Stimulated activated naive CD4-positive, alpha-beta T cell (primary cell): ENCODE measurements around the gene MAST4.
"Not testable (repeated sequence)": the region's sequence is repeated elsewhere in the genome, so short reads cannot be mapped to it uniquely, and the experiment has no call there.

Experiments
- DNase-seq, 6 experiments: peaks; one replicate each; lab custom pipeline; 2025; lab: John Stamatoyannopoulos, UW

MAST4 gene

DNA sequence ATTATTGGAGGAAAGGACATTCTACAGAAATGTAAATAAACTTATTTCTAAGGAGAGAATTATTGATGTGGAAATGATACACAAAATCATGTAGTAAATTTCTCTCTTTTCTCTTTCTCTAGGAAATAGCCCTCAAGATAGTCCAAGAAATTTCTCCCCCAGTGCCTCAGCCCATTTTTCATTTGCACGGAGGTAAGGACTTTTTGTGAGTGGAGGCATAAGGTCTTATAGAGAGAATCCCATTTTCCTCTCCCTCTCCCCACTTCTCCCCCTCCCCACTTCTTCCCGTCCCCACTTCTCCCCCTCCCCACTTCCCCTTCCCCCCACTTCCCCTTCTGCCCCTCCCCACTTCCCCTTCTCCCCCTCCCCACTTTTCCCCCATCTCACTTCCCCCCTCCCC, 493.8 kb downstream of the MAST4 start:
- DNase-seq, result no peak

DNA sequence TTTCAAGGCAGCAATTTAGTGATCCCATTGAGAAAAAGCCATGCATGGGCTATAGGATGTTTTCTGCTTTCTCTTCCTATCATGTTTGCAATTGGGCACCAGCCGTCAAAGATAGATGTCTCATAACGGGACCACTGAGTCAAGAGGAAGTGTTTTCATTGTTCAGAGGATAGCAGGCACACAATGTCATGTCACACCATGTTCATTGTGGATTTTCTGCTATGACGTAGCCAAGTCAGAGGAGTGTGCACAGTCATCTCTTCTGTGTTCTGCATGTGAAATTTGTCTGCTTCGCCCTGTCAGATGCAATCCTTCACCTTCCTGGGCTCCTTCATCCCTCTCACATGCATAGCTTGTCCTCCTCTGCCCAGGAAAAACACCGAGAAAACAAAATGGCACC, 494.4 kb downstream of the MAST4 start:
- DNase-seq, result no peak

DNA sequence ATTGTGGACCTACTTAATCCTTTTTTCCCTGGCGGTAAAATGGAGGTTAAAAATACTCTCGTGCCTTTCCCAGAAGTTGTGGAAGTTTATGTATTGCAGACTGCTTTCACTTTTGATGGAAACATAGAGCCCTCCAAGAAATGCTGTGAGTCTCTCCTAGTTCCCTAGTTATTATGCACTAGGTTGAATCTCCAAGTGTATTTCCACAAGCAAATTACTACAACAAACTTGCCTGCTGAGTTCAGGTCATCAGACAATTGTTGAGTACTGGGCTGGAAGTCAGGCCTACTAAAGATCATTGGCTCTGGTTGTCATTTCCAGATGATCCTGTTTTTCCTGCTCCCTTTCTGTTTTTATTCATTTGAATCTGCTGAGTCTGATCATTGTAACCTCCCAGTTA, 496.3 kb downstream of the MAST4 start:
- DNase-seq, result no peak

DNA sequence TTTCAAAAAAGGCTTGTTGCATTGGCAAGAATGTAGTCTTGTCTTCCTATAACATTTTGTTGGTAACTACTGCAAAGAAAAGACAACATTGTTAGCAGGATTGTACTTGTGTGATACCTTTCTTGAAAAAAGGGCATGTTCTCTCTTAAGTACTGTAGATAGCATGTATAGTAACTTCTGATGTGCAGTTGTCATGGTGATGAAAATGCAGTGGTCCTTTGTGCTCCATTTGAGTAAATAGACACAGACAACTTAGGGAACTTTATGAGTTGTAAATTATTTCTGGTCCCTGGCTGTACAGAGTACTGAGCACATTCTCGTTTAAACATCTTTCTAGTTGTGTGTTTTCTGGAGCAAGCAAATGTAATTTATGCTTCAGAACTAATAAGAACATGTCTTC, 497.1 kb downstream of the MAST4 start:
- DNase-seq, result no peak

DNA sequence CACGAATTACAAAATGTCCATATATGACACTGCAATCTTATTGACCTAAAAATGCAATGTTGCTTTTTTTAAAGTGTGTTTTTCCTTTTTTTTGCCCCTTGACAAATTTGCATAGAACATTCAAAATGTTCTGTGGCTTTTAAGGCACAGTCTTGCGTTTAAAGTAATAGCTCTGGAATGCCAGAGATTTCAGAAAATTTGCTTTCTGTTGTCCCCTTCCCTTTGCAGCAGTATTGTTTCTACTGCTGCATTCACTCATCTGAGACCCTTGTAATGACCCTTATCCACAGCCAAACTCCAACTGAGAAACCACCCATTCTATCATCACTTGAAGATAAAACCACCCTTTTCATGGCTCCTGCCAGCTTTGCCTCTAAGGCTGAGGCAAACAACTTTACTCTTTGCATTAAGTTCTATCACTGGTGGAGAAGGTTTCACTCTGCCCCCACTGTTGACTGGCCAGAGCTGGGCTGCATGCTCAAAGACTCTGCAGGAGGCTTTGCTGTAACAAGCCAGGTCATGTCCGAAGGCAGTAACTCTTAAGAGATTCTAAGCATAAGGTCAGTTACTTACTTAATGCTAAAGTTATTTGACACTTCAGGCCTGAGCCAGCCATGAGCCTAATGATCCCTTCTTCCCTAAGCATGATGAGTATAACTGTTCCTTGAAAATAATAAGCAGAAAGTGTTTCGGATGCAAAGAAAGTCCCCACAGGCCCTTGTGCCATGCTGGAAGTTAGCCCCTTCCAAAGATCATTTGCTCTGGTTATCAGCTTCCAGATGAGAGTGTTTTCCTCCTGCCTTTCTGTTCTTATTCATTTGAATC, 498.5 kb downstream of the MAST4 start:
- no peak for DNase-seq

DNA sequence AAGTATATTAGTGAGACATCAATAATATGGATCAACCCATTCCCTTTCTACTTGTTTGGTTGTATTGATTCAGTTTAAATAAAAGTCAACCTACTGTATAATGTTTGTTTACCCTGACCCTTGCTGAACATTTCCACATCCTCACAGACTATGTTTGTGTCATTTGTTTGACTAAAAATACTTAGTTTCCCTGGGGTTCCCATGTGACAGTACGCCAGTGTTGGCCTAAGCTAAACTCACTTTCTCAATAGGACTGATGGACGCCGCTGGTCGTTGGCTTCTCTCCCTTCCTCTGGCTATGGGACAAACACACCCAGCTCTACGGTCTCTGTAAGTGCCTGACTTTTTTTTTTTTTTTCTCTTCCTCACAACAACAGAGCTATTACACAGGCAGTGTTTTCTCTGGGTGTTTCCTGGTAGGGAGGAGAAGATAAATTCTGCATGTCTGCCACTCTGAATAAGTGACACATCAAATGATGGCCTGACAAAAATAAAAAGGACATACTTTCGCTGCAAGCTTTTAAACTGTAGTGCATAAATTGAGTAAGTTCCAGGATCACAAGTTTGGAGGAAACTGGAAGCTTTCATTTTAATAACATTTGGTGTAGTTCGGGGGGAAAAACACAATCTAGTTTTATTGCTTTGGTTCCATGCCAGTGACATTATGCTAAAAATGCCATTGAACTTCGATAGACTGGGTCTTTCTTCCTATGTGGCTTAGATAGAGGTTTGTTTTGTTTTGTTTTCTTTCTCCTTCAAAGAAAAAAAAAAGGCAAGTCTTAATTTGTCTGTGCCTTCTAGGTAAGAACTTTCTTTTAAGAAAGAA, 499.4 kb downstream of the MAST4 start:
- DNase-seq, result no peak

DNA sequence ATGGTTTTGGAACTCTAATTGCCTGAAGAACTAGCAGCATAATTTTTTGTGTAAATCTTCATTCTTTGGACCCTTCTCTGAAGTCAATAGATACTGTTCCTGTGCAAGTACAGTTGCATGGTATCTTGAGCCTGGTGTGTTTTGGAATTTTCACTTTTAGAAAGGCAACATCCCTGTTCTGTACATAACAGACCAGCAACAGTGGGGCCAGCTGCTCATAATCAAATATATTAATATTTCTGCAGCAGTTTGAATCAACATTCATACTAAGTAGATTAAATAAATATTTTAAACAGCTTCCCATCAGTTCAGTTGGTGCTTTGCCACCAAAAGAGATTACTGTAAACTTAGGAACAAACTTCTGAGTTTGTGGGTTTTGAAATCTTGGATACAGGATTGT, 502.5 kb downstream of the MAST4 start:
- no peak for DNase-seq

DNA sequence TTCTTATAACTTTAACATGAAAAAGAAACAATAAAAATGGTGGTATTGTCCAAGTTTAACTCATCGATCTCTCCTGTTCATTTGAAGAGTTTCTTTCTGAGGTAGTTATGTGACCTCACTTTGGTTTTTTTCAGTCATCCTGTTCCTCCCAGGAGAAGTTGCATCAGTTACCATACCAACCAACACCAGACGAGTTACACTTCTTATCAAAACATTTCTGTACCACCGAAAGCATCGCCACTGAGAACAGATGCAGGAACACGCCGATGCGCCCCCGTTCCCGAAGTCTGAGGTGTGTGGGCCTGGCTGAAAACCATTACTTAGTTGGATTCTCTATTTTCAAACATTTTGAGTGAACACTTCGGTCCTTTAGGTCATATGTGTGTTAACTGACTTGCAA, 504.1 kb downstream of the MAST4 start:
- no peak for DNase-seq

DNA sequence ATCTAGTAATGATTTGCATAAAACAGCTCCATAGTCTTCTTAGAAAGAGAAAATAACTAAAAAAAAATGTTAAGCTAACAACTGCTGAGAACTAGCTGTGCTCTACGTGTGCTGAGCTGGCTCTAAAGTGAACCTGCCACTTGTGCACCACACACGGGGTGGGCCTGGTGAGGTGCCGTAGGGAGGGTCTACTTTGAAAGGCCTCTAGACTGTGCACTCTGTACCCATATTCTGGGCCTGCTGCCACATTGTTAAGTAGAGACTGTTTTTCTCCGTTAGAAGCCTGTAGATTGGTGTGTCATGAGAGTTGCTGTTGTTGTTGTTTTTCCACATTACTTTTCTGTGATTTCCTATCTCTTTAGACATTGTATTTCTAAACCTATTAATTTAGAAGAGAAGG, 506.5 kb downstream of the MAST4 start:
- no peak for DNase-seq

DNA sequence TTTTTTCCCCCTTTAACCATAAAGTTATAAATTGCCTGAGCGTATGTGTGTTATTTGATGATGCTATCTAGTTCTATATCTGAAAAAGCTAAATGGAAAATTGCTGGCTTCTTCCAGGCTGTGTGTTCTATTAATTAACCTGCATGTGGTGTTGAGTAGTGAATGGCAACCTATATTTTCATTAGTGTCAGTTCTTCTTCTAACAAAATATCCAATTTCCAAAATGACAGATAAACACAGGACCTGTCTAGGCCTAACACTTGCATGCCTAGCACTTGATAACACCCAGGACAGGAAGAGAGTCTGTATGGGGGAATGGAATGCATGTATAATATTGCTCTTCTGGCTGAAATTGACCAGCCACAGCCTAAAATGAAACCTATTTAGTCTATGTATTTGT, 508.7 kb downstream of the MAST4 start:
- no peak for DNase-seq

DNA sequence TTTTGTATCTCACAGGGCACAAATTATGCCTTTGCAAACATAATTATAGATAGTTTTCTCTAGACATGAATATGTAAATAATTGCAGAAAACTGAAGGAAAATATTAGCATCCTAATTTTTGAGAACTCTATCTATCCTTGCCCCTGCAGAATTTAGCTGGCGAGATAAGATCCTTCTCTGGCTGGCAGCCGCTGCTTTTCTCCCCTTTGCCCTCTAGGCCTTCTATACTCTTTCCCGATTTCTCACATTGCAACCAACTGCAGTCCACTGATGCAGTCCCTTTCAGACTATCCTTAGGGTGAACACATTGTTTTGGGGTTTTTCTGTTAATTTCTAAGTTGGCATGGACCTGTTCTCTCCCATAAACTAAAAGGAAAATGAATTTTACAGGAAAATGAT, 509.1 kb downstream of the MAST4 start:
- DNase-seq, result no peak

DNA sequence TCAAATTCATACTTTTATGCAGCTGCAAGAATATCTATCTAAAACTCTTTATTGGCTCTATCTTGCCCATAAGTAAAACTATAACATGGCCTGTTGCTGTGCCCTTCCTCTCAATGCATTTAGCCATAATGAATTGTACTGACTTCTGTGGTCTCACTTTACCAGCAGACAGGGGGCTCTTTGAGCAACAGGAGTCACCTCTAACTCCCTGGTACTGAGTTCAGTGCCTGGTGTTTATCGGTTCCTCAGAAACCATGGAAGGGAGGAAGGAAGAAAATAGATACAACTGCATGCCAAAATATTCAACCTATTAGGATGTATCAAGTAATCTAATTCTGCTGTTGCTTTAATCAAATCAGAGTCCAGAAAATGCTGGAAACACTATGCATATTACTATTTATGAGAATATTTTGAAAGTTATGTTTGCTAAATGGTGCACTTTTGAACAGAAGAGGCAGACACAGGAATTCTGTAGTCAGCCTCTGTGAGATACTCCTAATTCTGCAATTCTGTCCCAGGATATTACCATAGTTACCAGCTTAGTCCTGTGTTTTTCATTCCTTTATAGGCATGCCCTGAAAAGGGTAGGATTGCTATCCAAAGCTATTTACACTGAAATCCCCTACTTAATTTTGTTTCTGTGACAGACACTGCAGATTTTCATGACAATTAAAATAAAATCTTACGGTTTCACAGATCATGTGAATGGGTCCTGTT, 510.6 kb downstream of the MAST4 start:
- no peak for DNase-seq

DNA sequence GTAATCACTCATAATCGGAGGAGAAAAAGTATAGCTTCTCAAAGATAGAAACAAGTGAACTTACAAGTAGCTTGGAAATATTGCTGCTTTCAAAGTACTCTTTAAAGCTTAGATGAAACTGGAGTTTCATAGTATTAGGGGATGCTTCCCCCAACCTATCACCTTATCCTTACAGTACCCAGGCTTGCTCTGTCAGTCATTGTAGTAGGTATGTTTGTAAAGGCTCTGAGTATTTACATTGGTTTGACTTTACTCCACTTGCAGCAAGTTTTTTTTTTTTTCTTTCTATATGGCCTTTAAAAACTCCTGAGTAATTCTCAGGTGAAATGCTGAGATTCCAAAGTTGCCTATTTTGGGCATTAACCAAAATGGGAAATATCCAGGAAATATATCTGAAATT, 515.6 kb downstream of the MAST4 start:
- no peak for DNase-seq

DNA sequence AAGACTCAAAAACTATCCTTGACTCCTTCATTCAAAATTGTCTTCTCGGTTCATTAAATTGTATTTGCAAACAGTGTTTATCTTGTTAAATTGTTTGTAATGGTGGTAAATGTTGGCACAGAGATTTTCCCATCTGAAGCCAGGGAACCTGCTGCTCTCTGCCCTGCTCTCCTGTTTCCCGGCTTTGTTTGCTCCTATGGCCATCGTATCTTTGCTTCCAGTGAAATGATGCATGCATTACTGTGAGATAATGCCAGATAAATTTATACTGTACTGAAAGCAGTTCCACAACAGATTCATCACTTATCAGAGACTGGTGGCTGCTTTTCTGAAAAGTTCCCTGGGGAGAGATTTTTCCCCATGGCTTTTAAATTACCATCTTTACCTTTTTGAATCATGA, 519.1 kb downstream of the MAST4 start:
- no peak for DNase-seq

DNA sequence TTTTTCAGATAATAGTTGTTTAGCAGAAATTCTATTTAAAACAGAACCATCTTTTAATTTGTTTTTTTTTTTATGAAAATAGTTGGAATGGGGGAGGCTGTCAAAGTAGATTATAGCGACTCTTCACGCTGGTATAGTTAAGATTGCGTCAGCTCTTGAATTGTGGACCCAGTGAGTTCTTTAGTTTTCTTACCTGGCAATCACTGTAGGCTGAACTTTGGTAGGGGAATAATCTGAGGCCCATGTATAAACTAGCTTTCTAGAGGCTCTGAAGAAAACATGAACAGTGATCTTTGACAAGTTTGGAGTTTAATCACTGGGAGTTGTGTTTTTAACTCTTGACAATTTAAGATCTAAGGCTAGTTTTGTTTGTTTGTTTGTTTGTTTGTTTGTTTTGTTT, 519.6 kb downstream of the MAST4 start:
- no peak for DNase-seq

DNA sequence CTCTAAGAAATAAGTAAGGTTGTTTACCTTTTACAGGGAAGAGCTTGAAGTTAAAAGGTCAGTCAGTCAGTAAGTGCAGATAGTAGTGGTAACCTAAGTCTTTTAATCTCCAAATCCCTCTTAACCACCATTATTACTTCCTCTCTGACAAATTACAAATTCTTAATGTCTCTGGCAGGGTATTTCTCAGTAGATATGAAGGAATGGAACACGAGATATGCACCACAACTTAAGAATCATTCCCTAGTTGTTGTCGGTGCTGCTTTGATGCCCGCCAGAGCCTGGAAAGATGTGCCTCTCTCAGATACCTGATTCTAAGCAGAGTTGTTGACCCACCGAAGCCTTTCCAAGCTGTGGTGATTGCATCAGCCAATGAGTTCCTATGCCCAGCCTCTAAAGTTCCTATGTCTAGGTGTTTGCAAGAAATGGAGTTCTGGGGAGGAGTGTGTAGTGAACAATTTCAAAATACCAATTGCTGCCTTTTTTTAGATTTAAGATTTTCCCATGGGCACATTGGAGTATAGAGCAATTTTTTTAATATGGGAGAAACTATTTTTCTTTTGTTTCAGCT, 521.9 kb downstream of the MAST4 start:
- DNase-seq, result no peak

DNA sequence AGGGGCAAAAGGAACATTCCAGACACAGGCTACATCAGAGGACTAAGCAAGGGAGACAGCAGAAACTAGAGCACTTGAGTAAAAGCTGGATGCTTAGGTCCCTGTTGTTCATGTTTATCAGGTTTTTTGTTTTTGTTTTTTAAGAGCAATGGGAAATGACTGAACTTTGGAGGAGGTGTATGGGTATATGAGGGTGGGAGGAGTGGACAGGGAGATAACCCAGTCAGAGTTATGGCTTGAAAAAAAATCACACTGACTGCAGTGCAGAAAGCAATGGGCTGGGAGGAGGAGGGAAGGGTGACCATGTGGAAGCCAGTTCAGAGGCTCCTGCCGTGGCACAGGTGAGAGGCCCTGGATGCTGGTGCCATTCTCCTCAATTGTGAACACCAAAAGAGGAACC, 522.8 kb downstream of the MAST4 start:
- DNase-seq, result no peak

DNA sequence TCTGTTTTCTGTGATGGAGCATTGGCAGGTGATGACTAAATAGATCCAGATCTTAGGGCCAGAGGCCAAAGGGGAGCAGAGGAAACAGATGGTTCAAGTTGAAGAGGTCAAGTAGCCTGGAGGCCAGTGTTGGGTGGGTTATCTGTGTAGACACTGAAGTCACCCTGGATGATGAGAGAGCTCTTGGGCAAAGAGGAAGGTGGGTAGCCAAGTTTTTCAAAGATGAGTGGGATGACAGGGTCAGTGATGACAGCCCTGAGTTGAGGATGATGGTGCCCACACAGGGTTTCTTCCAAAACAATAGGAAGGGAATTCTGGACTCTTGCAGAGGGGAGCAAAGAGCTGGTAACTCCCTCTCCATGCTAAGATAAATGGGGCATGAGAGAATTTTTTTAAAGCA, 523.8 kb downstream of the MAST4 start:
- no peak for DNase-seq

DNA sequence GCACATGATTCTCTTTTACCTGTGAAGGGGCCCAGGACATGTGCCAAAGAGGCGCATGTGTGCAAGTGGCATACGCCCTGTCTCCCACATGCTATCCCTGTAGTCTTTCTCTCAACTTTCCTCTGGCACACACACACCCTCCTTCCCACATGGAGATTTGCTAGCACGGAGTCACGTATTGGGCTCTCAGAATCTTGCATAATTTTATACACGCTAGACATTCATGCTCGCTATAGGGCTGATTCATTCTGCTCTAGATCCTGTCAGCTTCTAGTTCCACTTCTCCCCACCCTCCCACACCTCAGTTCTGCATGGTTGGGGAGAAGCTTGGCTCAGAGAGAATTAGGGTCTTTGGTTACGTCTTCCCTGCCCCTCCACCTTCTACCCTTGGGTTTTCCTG, 527.6 kb downstream of the MAST4 start:
- DNase-seq, result no peak

DNA sequence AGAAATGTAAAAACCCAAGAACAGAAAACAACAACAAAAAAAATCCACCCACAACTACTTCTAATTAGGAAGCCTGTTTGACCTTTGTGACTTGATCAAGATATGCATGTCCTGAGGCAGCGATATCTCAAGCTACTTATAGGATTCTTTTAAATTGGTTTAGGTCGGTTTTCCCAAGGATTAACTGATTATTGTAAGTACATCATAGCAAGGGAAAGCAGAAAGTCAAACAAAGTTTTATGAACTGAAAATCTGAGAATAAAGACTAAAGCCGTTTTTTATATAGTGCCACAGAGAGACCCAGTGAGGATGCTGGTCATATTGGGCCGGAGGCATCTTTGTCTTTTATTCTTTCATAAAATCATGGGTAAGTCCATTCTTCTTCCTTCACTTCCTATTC, 528.4 kb downstream of the MAST4 start:
- no peak for DNase-seq

DNA sequence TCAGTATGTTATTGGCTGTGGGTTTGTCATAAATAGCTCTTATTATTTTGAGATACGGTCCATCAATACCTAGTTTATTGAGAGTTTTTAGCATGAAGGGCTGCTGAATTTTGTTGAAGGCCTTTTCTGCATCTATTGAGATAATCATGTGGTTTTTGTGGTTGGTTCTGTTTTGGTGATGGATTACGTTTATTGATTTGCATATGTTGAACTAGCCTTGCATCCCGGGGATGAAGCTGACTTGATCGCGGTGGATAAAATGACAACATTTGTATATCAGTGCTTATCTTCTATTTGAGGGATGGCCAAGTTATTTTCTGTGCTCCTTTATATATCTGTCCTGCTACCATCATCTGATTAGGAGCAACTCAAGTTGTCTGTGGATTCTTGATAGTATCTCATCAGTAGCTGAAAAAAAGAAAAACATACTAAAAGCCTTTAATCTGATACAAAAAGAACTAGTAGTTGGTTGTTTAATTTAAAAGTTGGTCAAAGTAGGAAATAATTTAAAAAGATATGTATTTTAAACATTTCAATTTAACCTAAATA, 531.2 kb downstream of the MAST4 start:
- DNase-seq, result not testable (repeated sequence)

DNA sequence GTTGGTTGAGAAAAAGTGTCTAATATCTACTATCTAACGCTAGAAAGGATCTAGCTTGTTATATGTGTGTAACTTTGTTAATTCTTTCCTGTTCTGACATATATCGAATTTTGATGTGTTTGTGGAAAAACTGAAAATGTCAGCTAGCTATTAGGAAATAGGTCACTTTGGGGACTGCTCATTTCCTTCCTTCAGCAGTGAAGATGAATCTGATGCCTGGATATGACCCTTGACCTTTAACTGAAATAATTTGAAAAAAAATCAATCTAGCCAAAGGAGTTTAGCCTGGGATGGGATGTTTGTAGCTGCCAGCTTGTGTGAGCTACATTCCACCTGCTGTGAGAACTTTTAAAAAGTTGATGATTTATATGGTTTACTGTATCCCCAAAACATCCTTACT, 533.6 kb downstream of the MAST4 start:
- no peak for DNase-seq
